ENCODE data around the gene CACNA2D3.

CACNA2D3 gene

GRCh38 chr3:55000953-55001352 is 878.6 kb downstream of the CACNA2D3 start:
- no peaks in the 10 kb centered on the region for H3K36me3 Mint-ChIP-seq (ENCODE audit: low read depth)
- H3K27ac Mint-ChIP-seq = no peak overlapping the region
- H3K9me3 Mint-ChIP-seq = no peaks in the 10 kb centered on the region
- H3K27me3 Mint-ChIP-seq = no peaks in the 10 kb centered on the region
- H3K4me3 Mint-ChIP-seq = no peak overlapping the region
- intact Hi-C loops (cut with micrococcal nuclease) = no loop called here
- no peaks in the 10 kb centered on the region for H3K4me1 Mint-ChIP-seq (ENCODE audit: low read depth)

- Mint-ChIP-seq H3K4me1 (ENCODE audit: low read depth) (no peaks in the 10 kb centered on the region), H3K27ac (no peak overlapping the region), H3K4me3 (no peak overlapping the region), H3K27me3 (no peaks in the 10 kb centered on the region), H3K36me3 (ENCODE audit: low read depth) (no peaks in the 10 kb centered on the region), H3K9me3 (no peaks in the 10 kb centered on the region)
- intact Hi-C loops (cut with micrococcal nuclease) = no loop called here
These were observed 880.1 kb downstream of the CACNA2D3 start for GRCh38 chr3:55002416-55002930.

GRCh38 chr3:55006244-55006676 is 883.9 kb downstream of the CACNA2D3 start:
- H3K9me3 Mint-ChIP-seq = no peaks in the 10 kb centered on the region
- H3K4me3 Mint-ChIP-seq = no peak overlapping the region
- H3K36me3 Mint-ChIP-seq (ENCODE audit: low read depth) = no peaks in the 10 kb centered on the region
- no peaks in the 10 kb centered on the region for H3K27me3 Mint-ChIP-seq
- intact Hi-C loops (cut with micrococcal nuclease) = no loop called here
- no peaks in the 10 kb centered on the region for H3K4me1 Mint-ChIP-seq (ENCODE audit: low read depth)
- no peak overlapping the region for H3K27ac Mint-ChIP-seq

DNA sequence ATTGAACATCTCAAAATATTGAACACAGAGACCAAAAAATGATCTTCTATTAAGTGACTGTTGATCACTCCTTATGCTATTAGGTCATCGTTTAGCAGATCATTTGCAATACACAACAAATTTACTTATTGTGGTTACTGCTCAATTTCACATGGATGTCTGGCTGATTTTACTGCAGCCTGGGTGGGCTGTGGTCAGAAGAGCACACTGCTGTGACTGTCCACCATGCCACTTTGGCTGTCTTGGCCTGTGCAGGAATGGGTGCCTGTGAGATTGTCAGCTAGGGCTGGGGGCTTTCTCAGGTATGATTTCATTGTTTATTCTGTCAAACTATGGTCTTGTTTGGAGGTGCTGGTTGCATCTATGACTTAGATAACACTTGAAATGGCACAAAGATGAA is 885.6 kb downstream of the CACNA2D3 start:
- H3K4me1 Mint-ChIP-seq (ENCODE audit: low read depth) = no peaks in the 10 kb centered on the region
- intact Hi-C loops (cut with micrococcal nuclease) = no loop called here
- no peak overlapping the region for H3K4me3 Mint-ChIP-seq
- no peaks in the 10 kb centered on the region for H3K9me3 Mint-ChIP-seq
- no peak overlapping the region for H3K27ac Mint-ChIP-seq
- no peaks in the 10 kb centered on the region for H3K27me3 Mint-ChIP-seq
- H3K36me3 Mint-ChIP-seq (ENCODE audit: low read depth) = no peaks in the 10 kb centered on the region

DNA sequence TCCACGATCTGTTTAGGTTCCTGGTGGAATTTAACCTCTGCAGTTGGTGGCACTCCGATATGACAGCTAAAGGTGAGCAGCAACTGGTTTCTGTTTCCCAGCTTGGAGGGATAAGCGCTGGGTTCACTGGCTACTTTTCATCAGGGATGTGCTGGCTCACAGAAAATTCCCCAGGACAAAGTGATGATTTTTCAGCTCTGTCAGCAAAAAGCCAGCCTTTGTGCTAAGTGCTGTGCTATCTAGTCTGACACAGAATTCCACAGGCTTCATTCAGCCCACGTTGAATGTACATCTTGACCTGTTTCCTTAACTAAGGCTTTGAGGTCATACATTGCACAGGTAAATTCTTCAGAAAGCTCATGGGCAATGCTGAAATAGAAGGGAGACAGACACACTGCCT is 887.0 kb downstream of the CACNA2D3 start:
- Mint-ChIP-seq H3K4me3 (no peak overlapping the region), H3K27me3 (no peaks in the 10 kb centered on the region), H3K27ac (no peak overlapping the region), H3K4me1 (ENCODE audit: low read depth) (no peaks in the 10 kb centered on the region), H3K9me3 (no peaks in the 10 kb centered on the region), H3K36me3 (ENCODE audit: low read depth) (no peaks in the 10 kb centered on the region)
- intact Hi-C loops (cut with micrococcal nuclease) = no loop called here

- no peaks in the 10 kb centered on the region for H3K27me3 Mint-ChIP-seq
- no peak overlapping the region for H3K4me3 Mint-ChIP-seq
- H3K36me3 Mint-ChIP-seq (ENCODE audit: low read depth) = no peaks in the 10 kb centered on the region
- peaks cover 4% of the 10 kb centered on the region for H3K4me1 Mint-ChIP-seq (ENCODE audit: low read depth)
- intact Hi-C loops (cut with micrococcal nuclease) = no loop called here
- H3K9me3 Mint-ChIP-seq = no peaks in the 10 kb centered on the region
- no peak overlapping the region for H3K27ac Mint-ChIP-seq
These were observed 889.7 kb downstream of the CACNA2D3 start for GRCh38 chr3:55012091-55012490.

GRCh38 chr3:55013145-55013925 is 891.0 kb downstream of the CACNA2D3 start:
- no peaks in the 10 kb centered on the region for H3K36me3 Mint-ChIP-seq (ENCODE audit: low read depth)
- intact Hi-C loops (cut with micrococcal nuclease) = no loop called here
- H3K4me1 Mint-ChIP-seq (ENCODE audit: low read depth) = peaks cover 4% of the 10 kb centered on the region
- no peak overlapping the region for H3K4me3 Mint-ChIP-seq
- H3K9me3 Mint-ChIP-seq = no peaks in the 10 kb centered on the region
- H3K27me3 Mint-ChIP-seq = no peaks in the 10 kb centered on the region
- no peak overlapping the region for H3K27ac Mint-ChIP-seq

DNA sequence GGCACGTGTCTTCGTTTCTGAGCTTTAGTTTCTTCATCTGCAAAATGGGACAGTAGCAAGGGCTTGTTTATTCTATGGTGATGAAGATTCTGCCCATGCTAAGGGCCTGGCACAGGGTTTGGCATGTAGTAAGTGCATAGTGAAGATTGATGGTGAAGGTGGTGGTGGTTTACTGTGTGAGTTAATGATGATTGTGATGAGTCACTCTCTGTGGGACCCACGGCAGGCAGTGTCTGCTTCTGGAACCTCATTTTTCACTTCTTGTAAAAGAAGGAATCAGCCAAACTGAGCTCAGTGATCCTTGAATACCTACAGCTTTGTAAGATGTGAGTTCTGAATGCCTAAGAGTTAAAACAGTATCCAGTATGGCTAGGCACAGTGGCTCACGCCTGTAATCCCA is 891.7 kb downstream of the CACNA2D3 start:
- Mint-ChIP-seq H3K9me3 (no peaks in the 10 kb centered on the region), H3K27me3 (no peaks in the 10 kb centered on the region), H3K27ac (no peak overlapping the region), H3K36me3 (ENCODE audit: low read depth) (no peaks in the 10 kb centered on the region), H3K4me1 (ENCODE audit: low read depth) (peaks cover 4% of the 10 kb centered on the region), H3K4me3 (no peak overlapping the region)
- intact Hi-C loops (cut with micrococcal nuclease) = no loop called here

DNA sequence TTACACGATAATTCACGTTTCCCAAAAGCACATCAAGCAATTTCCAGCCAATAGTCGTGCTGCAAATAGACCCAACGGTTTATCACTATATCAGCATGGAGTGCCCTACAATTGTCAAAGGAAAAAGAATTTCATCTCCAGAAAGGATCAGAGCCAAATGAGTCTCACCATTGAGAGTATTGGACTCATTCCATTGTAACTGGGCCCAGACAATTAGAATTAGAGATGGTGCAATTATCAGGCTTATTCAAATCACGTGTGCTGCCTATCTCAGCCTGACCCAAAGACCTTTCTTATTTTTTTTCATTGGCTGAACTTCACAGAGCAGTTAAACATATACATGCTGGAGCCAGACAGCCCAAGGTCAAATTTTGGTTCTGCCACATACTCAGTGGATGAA is 892.6 kb downstream of the CACNA2D3 start:
- peaks cover 4% of the 10 kb centered on the region for H3K4me1 Mint-ChIP-seq (ENCODE audit: low read depth)
- no peaks in the 10 kb centered on the region for H3K9me3 Mint-ChIP-seq
- no peaks in the 10 kb centered on the region for H3K36me3 Mint-ChIP-seq (ENCODE audit: low read depth)
- H3K27me3 Mint-ChIP-seq = no peaks in the 10 kb centered on the region
- H3K4me3 Mint-ChIP-seq = no peak overlapping the region
- intact Hi-C loops (cut with micrococcal nuclease) = no loop called here
- H3K27ac Mint-ChIP-seq = no peak overlapping the region

DNA sequence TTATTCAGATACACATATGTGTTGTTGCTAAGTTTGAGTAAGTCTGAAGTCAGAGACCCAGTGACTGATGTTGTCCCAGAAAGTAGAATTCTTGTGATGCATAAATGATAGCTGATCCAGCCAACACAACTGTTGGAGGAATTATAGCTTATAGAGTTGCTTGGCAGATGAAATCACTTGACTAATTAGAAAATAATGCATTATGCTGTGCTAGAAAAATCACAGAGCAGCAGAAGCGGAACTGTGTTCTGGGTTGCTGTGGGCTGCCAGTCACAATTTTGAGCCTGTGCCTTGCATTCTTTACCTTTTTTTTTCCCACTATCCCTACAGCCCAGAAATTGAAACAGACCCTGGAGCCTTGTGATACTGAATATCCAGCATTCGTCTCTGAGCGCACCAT is 895.5 kb downstream of the CACNA2D3 start:
- no peaks in the 10 kb centered on the region for H3K36me3 Mint-ChIP-seq (ENCODE audit: low read depth)
- H3K27me3 Mint-ChIP-seq = no peaks in the 10 kb centered on the region
- no peaks in the 10 kb centered on the region for H3K9me3 Mint-ChIP-seq
- intact Hi-C loops (cut with micrococcal nuclease) = no loop called here
- H3K4me3 Mint-ChIP-seq = no peak overlapping the region
- peaks cover 4% of the 10 kb centered on the region for H3K4me1 Mint-ChIP-seq (ENCODE audit: low read depth)
- H3K27ac Mint-ChIP-seq = no peak overlapping the region

GRCh38 chr3:55030938-55031337 is 908.6 kb downstream of the CACNA2D3 start:
- H3K9me3 Mint-ChIP-seq = no peaks in the 10 kb centered on the region
- H3K27me3 Mint-ChIP-seq = no peaks in the 10 kb centered on the region
- H3K4me1 Mint-ChIP-seq (ENCODE audit: low read depth) = peaks cover 6% of the 10 kb centered on the region
- no peak overlapping the region for H3K4me3 Mint-ChIP-seq
- no peaks in the 10 kb centered on the region for H3K36me3 Mint-ChIP-seq (ENCODE audit: low read depth)
- no peak overlapping the region for H3K27ac Mint-ChIP-seq
- intact Hi-C loops (cut with micrococcal nuclease) = no loop called here

- no peaks in the 10 kb centered on the region for H3K36me3 Mint-ChIP-seq (ENCODE audit: low read depth)
- H3K27ac Mint-ChIP-seq = no peak overlapping the region
- intact Hi-C loops (cut with micrococcal nuclease) = no loop called here
- H3K4me3 Mint-ChIP-seq = no peak overlapping the region
- no peaks in the 10 kb centered on the region for H3K4me1 Mint-ChIP-seq (ENCODE audit: low read depth)
- no peaks in the 10 kb centered on the region for H3K27me3 Mint-ChIP-seq
- H3K9me3 Mint-ChIP-seq = no peaks in the 10 kb centered on the region
These were observed 914.7 kb downstream of the CACNA2D3 start for GRCh38 chr3:55036883-55037577.

DNA sequence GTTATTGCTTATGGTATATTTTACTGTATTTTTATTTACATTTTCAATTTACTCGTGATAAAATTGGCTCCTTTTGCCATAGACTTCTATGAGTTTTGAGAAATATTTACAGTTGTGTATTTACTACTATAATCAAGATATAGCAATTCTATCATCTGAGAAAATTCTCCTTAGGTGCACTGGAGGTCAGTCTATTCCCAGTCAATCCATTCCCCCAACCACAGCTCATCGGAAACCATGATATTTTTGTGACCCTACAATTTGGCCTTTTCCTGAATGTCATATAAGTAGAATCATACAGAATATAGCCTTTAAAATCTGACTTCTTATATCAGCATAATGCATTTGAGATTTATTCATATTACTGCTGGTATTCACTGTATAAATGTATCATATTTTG is 920.2 kb downstream of the CACNA2D3 start:
- intact Hi-C loops (cut with micrococcal nuclease) = no loop called here
- H3K9me3 Mint-ChIP-seq = no peaks in the 10 kb centered on the region
- H3K27ac Mint-ChIP-seq = no peak overlapping the region
- no peak overlapping the region for H3K4me3 Mint-ChIP-seq
- no peaks in the 10 kb centered on the region for H3K36me3 Mint-ChIP-seq (ENCODE audit: low read depth)
- H3K4me1 Mint-ChIP-seq (ENCODE audit: low read depth) = no peaks in the 10 kb centered on the region
- no peaks in the 10 kb centered on the region for H3K27me3 Mint-ChIP-seq

DNA sequence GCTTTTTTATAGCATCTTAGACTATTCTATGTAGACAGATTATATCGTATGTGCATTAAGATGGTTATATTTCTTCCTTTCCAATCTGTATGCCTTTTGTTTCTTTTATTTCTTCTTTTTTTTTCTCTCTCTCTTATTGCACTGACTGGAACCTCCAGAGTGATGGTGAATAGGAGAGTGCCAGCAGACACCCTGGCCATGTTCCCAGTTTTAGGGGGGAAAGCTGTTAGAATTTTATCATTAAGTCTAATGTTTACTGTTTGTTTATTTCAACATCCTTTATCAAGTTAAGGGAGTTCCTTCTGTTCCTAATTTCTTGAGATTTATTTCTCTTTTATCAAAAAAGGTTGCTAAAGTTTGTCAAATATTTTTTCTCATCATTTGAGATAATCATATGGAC is 922.1 kb downstream of the CACNA2D3 start:
- no peaks in the 10 kb centered on the region for H3K36me3 Mint-ChIP-seq (ENCODE audit: low read depth)
- no peak overlapping the region for H3K27ac Mint-ChIP-seq
- intact Hi-C loops (cut with micrococcal nuclease) = no loop called here
- H3K4me1 Mint-ChIP-seq (ENCODE audit: low read depth) = no peaks in the 10 kb centered on the region
- peaks cover 9% of the 10 kb centered on the region for H3K9me3 Mint-ChIP-seq
- no peak overlapping the region for H3K4me3 Mint-ChIP-seq
- H3K27me3 Mint-ChIP-seq = no peaks in the 10 kb centered on the region

Measured in dendritic cell treated with granulocyte-macrophage colony-stimulating factor and Interleukin-4, amounts not matched to agents 40 ng/mL and 50 ng/mL, for 4 days (primary cell).